Activated CD8-positive, alpha-beta memory T cell treated with anti-CD3 and anti-CD28 coated beads, Interleukin-2, amount 50 U/mL, for 48 hours (primary cell): ENCODE measurements around the gene SPSB3.
"Not testable (repeated sequence)": the region's sequence is repeated elsewhere in the genome, so short reads cannot be mapped to it uniquely, and the experiment has no call there.

Experiments used
- DNase-seq: peaks from one replicate; pipeline ENCODE4 v3.0.0-alpha.2; 2020

SPSB3 gene

DNA sequence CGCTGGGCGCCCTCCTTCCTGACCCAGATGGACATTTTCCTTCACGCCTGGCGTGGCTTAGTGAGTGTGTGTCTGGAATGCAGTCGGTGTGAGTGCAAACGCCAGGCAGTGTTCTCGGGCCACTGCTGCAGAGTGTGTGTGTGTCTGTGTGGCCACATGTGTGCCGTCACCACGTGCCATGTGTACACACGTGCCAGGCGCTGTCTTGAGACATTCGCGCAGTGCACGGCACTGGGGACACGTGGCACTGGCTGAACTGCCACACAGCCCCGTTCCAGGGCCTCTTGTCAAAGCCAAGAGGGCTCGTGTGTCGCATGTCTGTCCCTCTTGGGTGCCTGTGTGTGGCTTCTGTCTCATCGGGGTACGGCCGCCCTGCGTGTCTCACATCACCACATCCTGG, 47.6 kb downstream of the SPSB3 start:
- DNase-seq: no peak

DNA sequence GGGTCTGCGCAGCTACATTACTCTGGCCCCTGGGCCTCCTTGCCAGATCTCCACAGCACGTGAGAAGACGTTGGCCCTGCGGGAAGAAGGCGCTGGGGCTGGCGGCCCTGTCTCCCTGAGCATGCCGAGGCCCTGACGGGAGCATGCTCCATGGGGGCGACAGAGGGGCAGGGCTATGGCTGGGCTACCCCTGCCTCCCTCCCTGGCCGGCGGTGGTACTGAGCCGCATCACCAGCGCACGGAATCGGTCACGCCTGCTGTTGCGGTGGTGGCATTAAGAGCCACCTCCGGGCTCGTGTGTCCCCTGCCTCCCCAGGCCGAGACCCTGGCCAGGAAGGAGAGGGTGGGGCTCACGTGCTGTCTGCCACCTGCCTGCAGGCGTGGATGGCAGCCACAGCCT, 48.2 kb downstream of the SPSB3 start:
- DNase-seq: no peak

DNA sequence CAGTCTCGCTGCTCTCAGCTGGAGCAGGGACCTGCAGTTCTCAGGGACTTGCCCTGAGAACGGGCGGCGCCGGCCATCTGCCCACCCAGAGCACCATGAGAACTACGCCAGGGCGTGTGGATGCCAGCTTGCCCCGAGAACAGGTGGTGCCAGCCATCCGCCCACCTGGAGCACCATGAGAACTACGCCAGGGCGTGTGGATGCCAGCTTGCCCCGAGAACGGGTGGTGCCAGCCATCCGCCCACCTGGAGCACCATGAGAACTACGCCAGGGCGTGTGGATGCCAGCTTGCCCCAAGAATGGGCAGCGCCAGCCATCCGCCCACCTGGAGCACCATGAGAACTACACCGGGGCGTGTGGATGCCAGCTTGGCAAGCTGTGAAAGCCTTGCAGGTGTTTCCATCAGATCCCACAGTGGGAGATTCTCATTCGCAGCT, 49.8 kb downstream of the SPSB3 start:
- DNase-seq: not testable (repeated sequence)

- no peak for DNase-seq
Observed at GRCh38 chr16:1732071-1732470, 50.3 kb downstream of the SPSB3 start.

GRCh38 chr16:1731603-1732002, 50.8 kb downstream of the SPSB3 start:
- DNase-seq: no peak

- DNase-seq: no peak
Observed at GRCh38 chr16:1731073-1731472, 51.3 kb downstream of the SPSB3 start.

GRCh38 chr16:1729445-1729844, 52.9 kb downstream of the SPSB3 start:
- DNase-seq: no peak

- no peak for DNase-seq
Observed at GRCh38 chr16:1729026-1729425, 53.3 kb downstream of the SPSB3 start.

- no peak for DNase-seq
Observed at GRCh38 chr16:1727651-1728624, 54.4 kb downstream of the SPSB3 start.
